Lung (tissue), 12 donors: ENCODE results near the gene PGLYRP3. TPM values are rescaled to one million over a fixed set of nuclear protein-coding genes. Genes with fewer than 3 reads are reported as not detected.

Source experiments
- ATAC-seq: fragments of 200-7000 bp; cut with Tn5 transposase; one replicate; pipeline ENCODE4 v1.9.1; 2020; ENCODE audit warnings: moderate number of reproducible peaks; ENCODE audit not compliant: insufficient read depth, low FRiP score
- DNase-seq, 3 donors: peaks; one replicate each; pipeline ENCODE4 v3.0.0-alpha.2; 2013 to 2017
- H3K27ac ChIP-seq, 2 donors: one replicate each; pipeline ENCODE4 v1.5.1; 2013; ENCODE audit warnings: mild to moderate bottlenecking in 2 of 2, moderate library complexity in 2 of 2, control low read depth in 1 of 2, inconsistent platforms in 1 of 2, low read depth in 1 of 2, low read length in 1 of 2
- H3K27me3 ChIP-seq, 3 donors: one replicate each; pipeline ENCODE4 v1.5.1; 2013; ENCODE audit warnings: low read length in 2 of 3; ENCODE audit not compliant: control insufficient read depth in 3 of 3, insufficient read depth in 3 of 3
- H3K36me3 ChIP-seq, 4 donors: one replicate each; pipeline ENCODE4 v1.5.1; 2013; ENCODE audit warnings: low read length in 4 of 4, mild to moderate bottlenecking in 1 of 4, moderate library complexity in 1 of 4; ENCODE audit not compliant: control insufficient read depth in 4 of 4, insufficient read depth in 4 of 4
- H3K4me1 ChIP-seq, 5 donors: one replicate each; pipeline ENCODE4 v1.5.1; 2013; ENCODE audit warnings: low read length in 5 of 5, mild to moderate bottlenecking in 2 of 5, moderate library complexity in 1 of 5; ENCODE audit not compliant: control insufficient read depth in 5 of 5, insufficient read depth in 5 of 5
- H3K4me3 ChIP-seq: one replicate; pipeline ENCODE4 v1.5.1; 2013; ENCODE audit warnings: mild to moderate bottlenecking, control low read depth, moderate library complexity
- H3K9ac ChIP-seq, 2 donors: one replicate each; pipeline ENCODE4 v1.5.1; 2013; ENCODE audit warnings: low read length in 2 of 2, control low read depth in 1 of 2; ENCODE audit not compliant: insufficient read depth in 1 of 2
- H3K9me3 ChIP-seq, 4 donors: one replicate each; pipeline ENCODE4 v1.5.1; 2013; ENCODE audit warnings: low read length in 3 of 4, mild to moderate bottlenecking in 1 of 4, moderate library complexity in 1 of 4; ENCODE audit not compliant: control insufficient read depth in 4 of 4, insufficient read depth in 3 of 4
- WGBS, 2 donors: extraction: QIAGEN DNeasy Blood & Tissue Kit; methylation state at CpG; one replicate each; pipeline ENCODE4 v1.1.7; 2013; 5-methylcytosine and 5-hydroxymethylcytosine counted together
- polyA plus RNA-seq, 2 donors: library from polyadenylated mRNA; stranded (reverse); fragments of 200-250 nt; gene quantifications; one replicate each; pipeline ENCODE4 v1.2.1, GENCODE V29; 2013
- total RNA-seq, 2 donors: library from RNA; depleted of rRNA in 1 of 2; stranded (reverse); fragments of >200 nt in 1 of 2; gene quantifications; one replicate each; pipeline ENCODE4 v1.2.1, GENCODE V29; 2014 to 2021
- TF ChIP-seq, protein P1 (sequence below): IDR thresholded peaks from 2 replicates; pipeline ENCODE4 v1.5.1; 2012; ENCODE audit warnings: mild to moderate bottlenecking; ENCODE audit errors: control extremely low read depth, extremely low read depth
- donor health status: control.
- donor health status: control.
- donor health status: Bipolar disorder and iron deficiency.
- donor health status: healthy.
- donor health status: DM: yes; HTN: yes; CAD: no.

PGLYRP3 gene
- total and polyA plus RNA-seq, 4 donors = not detected

DNA sequence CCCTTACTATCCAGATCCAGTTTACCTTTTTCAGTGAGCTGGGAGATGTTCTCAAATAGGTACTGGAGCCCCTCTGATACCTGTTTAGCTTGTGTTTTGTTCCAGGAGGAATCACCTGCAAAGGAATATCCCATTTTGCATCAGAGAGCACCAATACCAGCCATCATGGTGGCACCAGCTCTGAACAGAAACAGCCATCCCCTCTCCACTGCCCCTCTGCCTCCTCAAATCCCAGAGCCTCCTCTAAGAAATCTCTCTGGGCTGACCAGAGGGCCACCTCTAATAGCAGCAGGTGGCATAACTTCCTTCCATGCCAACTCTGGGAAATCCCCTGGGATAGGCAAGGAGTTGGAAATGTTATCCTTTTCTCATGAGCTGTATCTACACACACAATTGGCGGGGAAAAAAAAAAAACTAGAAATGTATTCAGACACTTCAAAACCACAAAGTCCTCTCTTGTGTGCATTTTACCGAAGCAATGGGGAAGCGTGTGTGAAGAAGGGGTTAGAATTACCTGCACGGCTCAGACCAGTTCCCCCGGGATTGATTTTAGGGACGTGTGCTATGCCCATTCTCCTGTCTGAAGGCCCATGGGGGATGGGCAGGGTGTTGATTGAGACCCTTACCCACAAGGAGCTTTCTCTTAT lies 33.4 kb upstream of the PGLYRP3 start:
- TF ChIP-seq, protein P1, sequence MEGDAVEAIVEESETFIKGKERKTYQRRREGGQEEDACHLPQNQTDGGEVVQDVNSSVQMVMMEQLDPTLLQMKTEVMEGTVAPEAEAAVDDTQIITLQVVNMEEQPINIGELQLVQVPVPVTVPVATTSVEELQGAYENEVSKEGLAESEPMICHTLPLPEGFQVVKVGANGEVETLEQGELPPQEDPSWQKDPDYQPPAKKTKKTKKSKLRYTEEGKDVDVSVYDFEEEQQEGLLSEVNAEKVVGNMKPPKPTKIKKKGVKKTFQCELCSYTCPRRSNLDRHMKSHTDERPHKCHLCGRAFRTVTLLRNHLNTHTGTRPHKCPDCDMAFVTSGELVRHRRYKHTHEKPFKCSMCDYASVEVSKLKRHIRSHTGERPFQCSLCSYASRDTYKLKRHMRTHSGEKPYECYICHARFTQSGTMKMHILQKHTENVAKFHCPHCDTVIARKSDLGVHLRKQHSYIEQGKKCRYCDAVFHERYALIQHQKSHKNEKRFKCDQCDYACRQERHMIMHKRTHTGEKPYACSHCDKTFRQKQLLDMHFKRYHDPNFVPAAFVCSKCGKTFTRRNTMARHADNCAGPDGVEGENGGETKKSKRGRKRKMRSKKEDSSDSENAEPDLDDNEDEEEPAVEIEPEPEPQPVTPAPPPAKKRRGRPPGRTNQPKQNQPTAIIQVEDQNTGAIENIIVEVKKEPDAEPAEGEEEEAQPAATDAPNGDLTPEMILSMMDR = no peak
- Histone ChIP-seq H3K9ac (no peak overlapping the region), H3K27me3 (peaks cover 0 to 10% (median 0%) of the 10 kb centered on the region in 3 donors), H3K9me3 (peaks cover 0 to 2% (median 0%) of the 10 kb centered on the region in 4 donors), H3K4me3 (no peak overlapping the region), H3K36me3 (no peaks in the 10 kb centered on the region), H3K4me1 (peaks cover 0 to 11% (median 0%) of the 10 kb centered on the region in 5 donors), H3K27ac (no peak overlapping the region)
- DNase-seq (peak in 1 of 3 donors; percentile 16), ATAC-seq (peak; percentile 28)
- WGBS, 2 donors = 20 to 37% methylated on average over 6 of the region's 6 CpGs

- ATAC-seq = no peak
- TF ChIP-seq, protein P1 = no peak
- WGBS, 2 donors = 75 to 80% methylated on average over 14 of the region's 14 CpGs
- no peak overlapping the region for H3K27ac ChIP-seq
- peaks cover 0 to 11% (median 0%) of the 10 kb centered on the region in 5 donors for H3K4me1 ChIP-seq
- no peak overlapping the region for H3K4me3 ChIP-seq
- no peaks in the 10 kb centered on the region for H3K36me3 ChIP-seq
- peaks cover 0 to 10% (median 0%) of the 10 kb centered on the region in 3 donors for H3K27me3 ChIP-seq
- H3K9me3 ChIP-seq = peaks cover 0 to 2% (median 0%) of the 10 kb centered on the region in 4 donors
- no peak for DNase-seq
- no peak overlapping the region for H3K9ac ChIP-seq
Observed at GRCh38 chr1:153345187-153346076, 32.7 kb upstream of the PGLYRP3 start.

DNA sequence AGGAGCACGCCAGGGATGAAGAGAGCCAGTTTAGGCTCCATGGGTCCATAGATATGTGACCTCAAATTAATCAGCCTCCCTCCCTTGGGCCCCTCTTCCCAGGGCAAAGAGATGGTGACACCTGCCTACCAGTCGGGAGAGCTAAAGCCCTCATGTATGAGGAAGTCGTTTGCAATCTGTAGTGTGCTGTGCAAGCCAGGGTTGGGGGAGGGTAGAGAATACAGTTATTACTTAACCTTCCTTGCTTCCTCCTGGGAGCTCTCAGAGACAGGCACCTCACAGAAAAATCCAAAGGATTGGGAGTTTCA lies 31.9 kb upstream of the PGLYRP3 start:
- ATAC-seq (no peak), DNase-seq (no peak)
- H3K4me1 ChIP-seq = peaks cover 0 to 11% (median 0%) of the 10 kb centered on the region in 5 donors
- TF ChIP-seq, protein P1 = no peak
- 28 to 37% methylated on average over 3 of the region's 3 CpGs for WGBS, 2 donors
- no peak overlapping the region for H3K27ac ChIP-seq
- H3K9me3 ChIP-seq = peaks cover 0 to 2% (median 0%) of the 10 kb centered on the region in 4 donors
- H3K9ac ChIP-seq = no peak overlapping the region
- H3K36me3 ChIP-seq = no peaks in the 10 kb centered on the region
- no peak overlapping the region for H3K4me3 ChIP-seq
- peaks cover 0 to 10% (median 0%) of the 10 kb centered on the region in 3 donors for H3K27me3 ChIP-seq
